NB4 (cell line): ENCODE results near the gene RPS6KA3.
A peak's percentile ranks its signal among the peaks of the same experiment; 100 is the strongest.

Experiments used
- DNase-seq: peaks from one replicate; pipeline ENCODE4 v3.0.0; 2010; ENCODE audit warnings: low read depth
- H3K4me3 ChIP-seq: one replicate; pipeline ENCODE4 v1.5.1; 2011; ENCODE audit warnings: mild to moderate bottlenecking, low read depth, low read length, moderate library complexity
- MYC ChIP-seq: IDR thresholded peaks from 2 replicates; pipeline ENCODE4 v1.6.1; 2011; ENCODE audit warnings: low read depth, low read length
- POLR2A ChIP-seq: IDR thresholded peaks from 2 replicates; pipeline ENCODE4 v1.6.1; 2011; ENCODE audit warnings: mild to moderate bottlenecking; ENCODE audit not compliant: insufficient read length; ENCODE audit errors: extremely low read depth
- TF ChIP-seq, protein P1 (sequence below): IDR thresholded peaks from 2 replicates; pipeline ENCODE4 v1.6.1; 2011; ENCODE audit warnings: low read depth, low read length
- TF ChIP-seq, protein P2 (sequence below): IDR thresholded peaks from one replicate; pipeline ENCODE4 v1.5.1; 2012; ENCODE audit warnings: low read depth, low read length

Gene RPS6KA3

DNA sequence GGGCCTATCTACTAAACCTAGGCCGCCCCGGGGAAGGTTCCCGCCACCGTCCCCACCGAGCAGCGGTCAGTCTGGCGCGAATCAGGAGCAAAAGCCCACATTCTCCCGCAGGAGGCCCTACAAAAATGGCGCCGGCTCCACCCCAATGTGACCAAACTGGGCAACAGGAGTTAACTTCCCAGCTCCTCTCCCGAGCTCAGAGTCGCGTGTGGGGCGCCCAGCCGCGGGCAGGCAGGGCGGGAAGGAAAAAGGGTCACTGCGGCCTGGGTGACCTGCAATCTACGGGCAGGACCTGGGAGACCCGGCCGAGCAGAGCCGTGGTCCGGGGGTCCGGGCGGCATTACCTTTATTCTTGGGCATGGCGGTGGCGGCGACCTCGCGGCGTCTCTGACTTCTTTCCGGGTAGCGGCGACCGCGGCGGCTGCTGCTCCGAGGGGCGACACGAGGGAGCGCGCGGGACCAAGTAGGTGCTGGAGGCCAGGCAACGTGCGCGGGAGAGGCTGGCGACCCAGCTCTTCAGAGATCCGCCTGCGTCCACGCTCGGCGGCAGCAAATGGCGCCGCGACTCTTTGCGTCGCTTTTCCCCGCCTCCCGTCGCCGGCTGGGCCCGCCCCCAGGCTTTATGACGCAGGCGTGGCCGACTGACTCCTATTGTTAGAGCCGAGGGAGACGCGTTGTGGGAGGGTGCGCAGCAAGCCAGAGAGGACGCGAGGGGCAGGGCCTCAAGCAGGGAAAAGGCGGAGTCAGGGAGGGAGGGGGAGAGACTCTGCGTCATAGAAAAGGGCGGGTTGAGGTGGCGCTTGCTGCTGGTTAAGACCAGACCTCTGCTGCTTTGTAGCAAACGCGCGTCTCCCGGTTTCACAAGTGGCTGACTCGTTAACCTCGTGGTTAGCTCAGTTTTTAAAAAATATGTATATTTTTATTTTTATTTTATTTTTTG, 125.2 kb downstream of the RPS6KA3 start, which contains the start of gene EIF1AX:
Gene EIF1AX (minus strand): TSS at position 558 of the 940 bp plus-strand sequence. CDS start 198 bp downstream, at position 360.
- H3K4me3 ChIP-seq = peak within 1 kb of the TSS; percentile 95
- peak; percentile 97 for DNase-seq
- TF ChIP-seq MYC = peak; percentile 47
- TF ChIP-seq, protein P1, sequence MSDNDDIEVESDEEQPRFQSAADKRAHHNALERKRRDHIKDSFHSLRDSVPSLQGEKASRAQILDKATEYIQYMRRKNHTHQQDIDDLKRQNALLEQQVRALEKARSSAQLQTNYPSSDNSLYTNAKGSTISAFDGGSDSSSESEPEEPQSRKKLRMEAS = no peak; the same call in none of the 2 replicates
- TF ChIP-seq, protein P2, sequence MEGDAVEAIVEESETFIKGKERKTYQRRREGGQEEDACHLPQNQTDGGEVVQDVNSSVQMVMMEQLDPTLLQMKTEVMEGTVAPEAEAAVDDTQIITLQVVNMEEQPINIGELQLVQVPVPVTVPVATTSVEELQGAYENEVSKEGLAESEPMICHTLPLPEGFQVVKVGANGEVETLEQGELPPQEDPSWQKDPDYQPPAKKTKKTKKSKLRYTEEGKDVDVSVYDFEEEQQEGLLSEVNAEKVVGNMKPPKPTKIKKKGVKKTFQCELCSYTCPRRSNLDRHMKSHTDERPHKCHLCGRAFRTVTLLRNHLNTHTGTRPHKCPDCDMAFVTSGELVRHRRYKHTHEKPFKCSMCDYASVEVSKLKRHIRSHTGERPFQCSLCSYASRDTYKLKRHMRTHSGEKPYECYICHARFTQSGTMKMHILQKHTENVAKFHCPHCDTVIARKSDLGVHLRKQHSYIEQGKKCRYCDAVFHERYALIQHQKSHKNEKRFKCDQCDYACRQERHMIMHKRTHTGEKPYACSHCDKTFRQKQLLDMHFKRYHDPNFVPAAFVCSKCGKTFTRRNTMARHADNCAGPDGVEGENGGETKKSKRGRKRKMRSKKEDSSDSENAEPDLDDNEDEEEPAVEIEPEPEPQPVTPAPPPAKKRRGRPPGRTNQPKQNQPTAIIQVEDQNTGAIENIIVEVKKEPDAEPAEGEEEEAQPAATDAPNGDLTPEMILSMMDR = no peak
- peak; percentile 55 for TF ChIP-seq POLR2A

GRCh38 chrX:20140420-20140819, 126.3 kb downstream of the RPS6KA3 start:
- no peak for TF ChIP-seq POLR2A
- TF ChIP-seq MYC = no peak
- TF ChIP-seq, protein P2 = no peak
- TF ChIP-seq, protein P1 = no peak
- DNase-seq = peak; percentile 58
- H3K4me3 ChIP-seq = peak overlapping the region; percentile 95

GRCh38 chrX:20139966-20140365, 126.7 kb downstream of the RPS6KA3 start:
- TF ChIP-seq POLR2A (no peak), MYC (no peak)
- TF ChIP-seq, protein P1 = no peak
- TF ChIP-seq, protein P2 = no peak

GRCh38 chrX:20135944-20136343, 130.8 kb downstream of the RPS6KA3 start:
- no peak for DNase-seq
- TF ChIP-seq, protein P1 = no peak
- TF ChIP-seq, protein P2 = no peak
- no peak for TF ChIP-seq MYC
- TF ChIP-seq POLR2A = no peak
- H3K4me3 ChIP-seq = peak overlapping the region; percentile 21

More at GRCh38 chrX:20139966-20140365, 126.7 kb downstream of the RPS6KA3 start:
- no peak for DNase-seq
- H3K4me3 ChIP-seq = peak overlapping the region; percentile 95

- DNase-seq = peak; percentile 45
- TF ChIP-seq MYC = no peak
- H3K4me3 ChIP-seq = no peak overlapping the region
Observed at GRCh38 chrX:20132666-20133065, 134.0 kb downstream of the RPS6KA3 start.

GRCh38 chrX:20130357-20130756, 136.4 kb downstream of the RPS6KA3 start:
- TF ChIP-seq MYC (no peak), POLR2A (no peak)
- TF ChIP-seq, protein P2 = no peak
- TF ChIP-seq, protein P1 = no peak
- H3K4me3 ChIP-seq = no peak overlapping the region
- DNase-seq = no peak
